ENCODE results near the gene FHIT.

DNA sequence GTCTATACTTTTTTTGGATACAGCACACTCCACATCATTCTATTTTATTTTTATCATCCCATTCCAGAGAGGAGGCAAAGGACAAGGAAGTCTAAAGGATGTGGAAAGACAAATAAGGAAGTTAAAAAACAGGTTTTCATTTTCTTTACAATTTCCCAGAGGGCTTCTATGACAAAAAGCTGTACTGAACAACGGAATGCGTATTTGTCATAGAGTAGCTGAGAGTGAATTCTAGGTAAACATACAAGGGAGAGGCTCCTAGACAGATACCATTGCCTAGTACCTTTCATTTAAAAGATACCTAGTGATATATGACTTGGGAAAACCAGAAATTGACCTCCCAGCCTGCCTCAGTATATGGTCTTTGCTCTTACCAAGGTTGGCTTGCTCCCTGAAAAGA is 341.7 kb downstream of the FHIT start:
- TF ChIP-seq CTCF (IDR thresholded peaks at IDR 0.05) (no peak), POLR2A (IDR thresholded peaks at IDR 0.05) (no peak)

All from Peyer's patch (tissue), 4 donors.